IPS-11a (cell line): Measurements from ENCODE around the gene MRGPRE.

Experiments
- H3K4me3 ChIP-seq: one replicate; pipeline ENCODE4 v1.5.1; 2013; ENCODE audit warnings: low read depth, low read length, control low read depth

MRGPRE gene

DNA sequence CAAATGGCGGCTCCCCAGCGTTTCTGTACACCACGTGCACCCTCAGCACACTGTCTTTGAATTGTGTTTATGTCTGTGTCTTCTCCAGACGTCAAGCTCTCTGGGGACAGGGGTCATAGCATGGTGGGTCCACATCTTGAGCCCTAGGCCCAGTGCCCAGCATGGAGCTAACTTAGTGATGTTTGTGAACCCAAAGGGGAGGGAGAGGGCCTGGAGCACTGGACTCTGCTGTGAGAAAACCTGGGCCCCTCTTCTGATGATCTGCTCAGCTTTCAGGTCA, 17.9 kb downstream of the MRGPRE start:
- H3K4me3 ChIP-seq, result no peak overlapping the region

DNA sequence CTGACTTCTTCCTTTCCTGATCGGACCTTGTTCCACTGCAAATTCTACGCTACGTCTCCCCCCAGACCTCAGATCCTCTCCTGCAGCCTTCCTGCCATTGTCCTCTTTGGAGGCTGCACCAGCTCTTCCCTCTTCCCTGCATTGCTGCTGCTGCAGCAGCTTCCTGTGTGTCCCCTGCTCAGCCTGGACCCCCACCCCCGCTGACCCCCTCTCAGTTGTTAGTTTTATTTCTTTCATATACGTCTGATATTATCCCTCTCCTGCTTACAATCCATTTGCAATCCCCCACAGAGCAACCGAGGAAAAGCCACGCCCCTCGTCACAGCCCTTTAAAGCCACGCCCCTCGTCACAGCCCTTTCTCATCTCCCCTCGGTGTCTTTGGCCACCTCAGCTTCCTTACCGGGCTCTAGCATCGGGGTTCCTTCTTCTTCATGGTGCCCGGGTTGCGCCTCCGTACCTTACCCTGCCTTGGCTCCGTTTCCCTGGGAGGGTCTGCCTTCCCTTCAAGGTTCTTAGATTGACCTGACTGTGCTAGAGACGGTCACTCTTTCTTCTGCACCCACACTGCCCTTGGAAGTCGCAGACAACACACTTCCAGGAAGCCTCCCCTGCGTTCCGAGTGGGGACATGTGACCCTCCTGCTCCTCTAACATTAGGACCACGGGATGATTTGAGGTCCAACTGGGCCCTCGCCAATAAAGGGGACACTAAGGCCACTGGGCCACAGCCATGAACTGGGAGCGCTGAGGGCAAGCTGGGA, 18.4 kb downstream of the MRGPRE start:
- H3K4me3 ChIP-seq, result no peak overlapping the region

DNA sequence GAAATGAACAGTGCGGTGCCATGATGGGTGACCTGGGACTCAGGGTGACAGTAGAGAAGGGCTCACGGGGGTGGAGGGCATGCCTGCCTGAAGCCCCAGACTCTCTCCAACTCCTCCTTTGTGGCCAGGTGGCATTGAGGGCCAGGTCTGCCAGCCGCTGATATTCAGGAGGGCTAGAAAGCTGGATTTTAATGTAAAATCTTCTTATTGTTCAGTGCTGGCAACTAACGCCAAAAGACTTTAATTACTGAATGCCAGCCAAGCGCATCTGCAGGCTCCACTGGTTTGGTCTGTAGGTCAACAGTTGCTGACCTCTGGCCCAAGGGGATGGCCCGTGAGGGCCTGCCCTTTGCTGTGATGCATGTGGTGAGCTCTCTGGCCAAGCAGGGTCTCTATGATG, 23.9 kb downstream of the MRGPRE start:
- H3K4me3 ChIP-seq, result no peak overlapping the region

DNA sequence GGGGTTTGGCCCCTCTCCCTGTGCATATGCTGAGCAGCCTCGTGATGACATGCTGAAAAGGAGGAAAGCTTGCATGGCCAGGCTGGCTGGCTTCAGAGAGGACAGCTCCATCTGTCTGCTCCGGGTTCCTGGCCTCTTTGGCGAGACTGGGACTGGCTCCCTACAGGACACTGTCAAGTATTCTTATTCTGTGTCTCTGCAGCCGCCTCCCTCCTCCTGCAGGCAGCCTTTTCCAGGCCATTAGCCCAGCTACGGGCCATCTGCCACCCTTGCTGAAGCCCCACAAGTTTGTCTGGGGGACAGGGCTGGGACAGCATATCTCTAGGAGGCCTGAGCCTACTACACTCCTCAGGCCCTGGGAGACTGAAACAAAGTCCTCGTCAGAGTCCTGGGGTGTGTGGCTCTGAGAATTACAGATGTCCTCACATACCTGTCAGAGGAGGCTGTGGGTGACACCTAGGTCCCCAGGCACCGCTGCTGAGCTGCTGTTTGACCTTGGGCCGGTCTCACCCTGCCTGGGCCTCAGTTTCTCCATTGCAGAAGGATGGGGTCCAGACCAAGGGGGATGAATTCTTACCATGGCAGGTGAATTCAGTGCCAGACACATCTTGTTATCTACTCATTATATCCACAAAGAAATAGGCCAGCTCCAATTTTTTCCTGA, 24.6 kb downstream of the MRGPRE start:
- no peak overlapping the region for H3K4me3 ChIP-seq

DNA sequence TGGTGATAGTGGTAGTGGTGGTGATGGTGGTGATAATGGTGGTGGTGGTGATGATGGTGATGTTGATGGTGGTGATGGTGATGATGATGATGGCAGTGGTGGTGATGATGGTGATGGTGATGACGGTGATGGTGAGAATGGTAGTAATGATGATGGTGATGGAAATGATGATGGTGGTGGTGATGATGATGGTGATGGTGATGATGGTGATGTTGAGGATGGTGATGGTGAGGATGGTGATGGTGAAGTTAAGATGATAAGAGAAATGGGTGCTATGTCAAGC, 25.4 kb downstream of the MRGPRE start:
- H3K4me3 ChIP-seq, result no peak overlapping the region

DNA sequence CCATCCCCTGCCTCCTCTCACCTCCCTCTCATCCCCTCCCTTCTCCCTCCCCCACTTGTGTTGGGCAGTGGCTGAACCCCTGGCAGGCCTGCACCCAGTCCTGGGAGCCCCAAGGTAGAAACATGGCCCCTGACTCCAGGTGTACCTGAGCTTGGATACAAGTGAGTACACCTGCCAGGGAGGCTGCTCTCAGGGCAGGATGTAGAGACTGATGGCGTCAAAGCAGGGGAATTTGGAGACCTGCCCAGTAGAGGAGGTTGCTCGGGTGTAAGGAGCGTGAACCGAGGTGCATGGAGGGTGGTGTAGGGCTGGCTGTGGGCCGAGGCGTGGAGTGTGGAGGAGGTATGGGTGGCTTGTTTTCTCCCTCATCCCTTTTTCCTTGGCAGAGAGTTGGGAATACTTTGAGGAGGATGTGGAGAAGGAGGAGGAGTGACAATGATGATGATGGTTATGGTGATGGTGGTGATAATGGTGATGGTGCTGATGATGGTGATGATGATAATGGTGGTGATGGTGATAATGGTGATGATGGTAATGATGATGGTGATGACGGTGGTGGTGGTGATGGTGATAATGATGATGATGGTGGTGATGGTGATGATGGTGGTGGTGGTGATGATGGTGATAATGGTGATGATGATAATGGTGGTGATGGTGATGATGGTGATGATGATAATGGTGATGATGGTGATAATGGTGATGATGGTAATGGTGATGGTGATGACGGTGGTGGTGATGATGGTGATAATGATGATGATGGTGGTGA, 25.9 kb downstream of the MRGPRE start:
- no peak overlapping the region for H3K4me3 ChIP-seq

DNA sequence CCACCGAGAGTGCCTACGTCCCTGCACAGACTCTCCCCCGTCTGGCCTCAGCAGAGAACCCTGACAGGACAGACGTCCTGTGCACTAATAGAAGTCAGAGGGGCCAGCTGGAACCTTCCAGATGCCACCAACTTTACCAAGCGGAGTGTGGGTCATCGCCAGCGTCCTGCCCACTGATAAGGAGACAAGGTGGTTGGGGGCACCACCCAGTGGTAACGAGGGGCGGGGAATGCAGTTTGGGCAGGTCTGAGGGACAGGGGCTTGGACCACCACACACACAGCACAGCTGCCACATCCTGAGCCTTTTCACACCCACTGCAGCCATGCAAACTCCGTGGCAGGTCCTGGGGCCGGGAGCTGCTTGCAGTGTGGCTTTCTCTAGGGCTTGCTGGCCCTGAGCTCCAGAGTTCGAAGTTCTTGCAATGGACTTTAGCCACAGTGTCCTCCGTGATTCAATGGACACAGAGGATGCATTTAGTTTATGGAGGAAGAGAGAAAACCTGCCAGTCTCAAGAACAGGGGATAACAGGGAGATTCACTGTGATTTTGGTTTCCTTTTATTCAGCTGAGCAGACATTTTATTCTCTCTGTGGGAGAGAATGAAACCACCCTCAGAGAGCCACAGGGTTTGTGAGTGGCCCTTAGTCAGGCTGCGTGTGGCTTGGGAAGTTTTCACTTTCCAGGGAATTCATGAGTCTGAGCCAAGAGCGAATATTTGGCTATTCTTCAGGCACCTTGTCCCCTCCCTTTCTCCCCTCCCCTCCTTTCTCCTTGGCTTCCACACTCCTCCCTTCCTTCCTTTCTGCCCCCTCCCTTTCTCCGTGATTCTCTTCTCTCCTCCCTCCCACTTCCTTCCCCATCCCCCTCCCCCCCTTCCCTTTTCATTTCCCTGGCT, 26.7 kb downstream of the MRGPRE start:
- no peak overlapping the region for H3K4me3 ChIP-seq

DNA sequence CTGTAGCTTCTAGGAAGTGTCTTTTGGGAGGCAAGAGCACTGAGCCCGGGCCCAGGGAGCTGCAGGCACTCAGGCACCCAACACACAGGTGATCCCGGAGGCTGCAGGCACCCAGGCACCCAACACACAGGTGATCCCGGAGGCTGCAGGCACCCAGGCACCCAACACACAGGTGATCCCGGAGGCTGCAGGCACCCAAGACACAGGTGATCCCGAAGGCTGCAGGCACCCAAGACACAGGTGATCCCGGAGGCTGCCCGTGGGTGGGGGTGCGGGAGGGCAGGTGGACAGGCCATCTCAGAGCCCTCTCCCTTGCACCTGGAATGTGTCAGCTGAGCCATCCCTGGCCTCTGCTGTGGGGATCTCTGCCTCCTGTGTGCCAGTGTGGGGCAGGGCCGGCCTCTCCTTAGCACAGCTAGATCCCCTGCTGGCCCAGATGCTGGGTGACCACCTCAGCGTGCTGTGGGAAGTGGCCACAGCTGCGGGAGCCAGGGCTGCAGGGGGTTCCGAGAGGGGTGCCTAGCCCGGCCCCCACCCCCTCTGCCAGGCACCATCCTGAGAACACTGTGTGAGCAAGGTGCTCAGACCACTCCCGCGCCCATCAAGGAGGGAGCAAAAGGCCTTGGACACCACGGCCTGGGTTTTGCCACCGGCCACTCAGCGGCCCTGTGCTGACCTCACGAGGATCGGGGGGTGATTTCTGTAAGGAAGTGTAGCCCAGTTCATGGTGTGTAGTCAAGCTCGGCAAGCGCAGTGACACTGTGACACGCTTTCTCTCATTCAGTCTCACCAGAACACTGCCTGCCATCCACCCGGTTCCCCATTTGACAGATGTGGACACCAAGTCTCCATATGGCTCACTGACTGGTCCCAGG, 27.8 kb downstream of the MRGPRE start:
- H3K4me3 ChIP-seq, result no peak overlapping the region

DNA sequence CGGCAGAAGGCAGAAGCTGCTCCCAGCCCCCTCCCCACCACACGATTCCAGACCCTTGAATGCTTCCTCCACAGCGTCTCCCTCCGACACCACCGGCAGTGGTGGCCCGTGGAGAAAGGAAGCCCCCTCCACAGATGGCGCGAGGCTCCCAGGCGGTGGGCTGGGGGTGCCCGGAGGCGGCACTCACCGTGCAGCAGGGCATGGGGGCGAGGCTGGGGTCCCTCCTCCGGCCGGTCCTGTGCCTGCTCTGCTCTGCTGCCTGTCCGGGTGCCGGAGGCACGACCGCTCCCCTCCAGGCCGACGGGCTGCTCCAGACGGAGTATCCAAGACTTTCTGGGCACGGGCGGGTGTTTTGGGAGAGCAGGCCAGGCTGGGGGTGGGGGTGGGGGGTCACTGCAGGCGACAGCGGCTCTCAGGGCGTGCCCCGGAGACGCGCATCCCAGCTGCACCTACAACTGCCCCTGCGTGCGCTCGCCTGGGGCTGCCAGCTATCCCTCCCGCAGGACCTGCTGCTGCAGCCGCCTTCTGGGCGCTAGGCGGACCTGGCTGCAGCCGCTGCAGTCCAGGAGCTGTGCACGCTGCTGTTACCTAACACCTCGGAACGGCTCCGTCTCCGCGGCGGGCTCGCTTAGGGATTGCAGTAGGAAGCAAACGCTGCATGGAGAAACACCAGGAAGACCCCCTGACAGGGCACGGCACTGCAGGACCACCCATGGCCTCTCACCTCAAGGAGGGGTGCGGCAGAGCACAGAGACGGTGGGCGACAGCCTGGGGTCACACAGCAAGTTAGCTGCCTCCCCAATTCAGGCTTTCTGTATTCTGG, 28.8 kb downstream of the MRGPRE start:
- peak overlapping the region; percentile 17 for H3K4me3 ChIP-seq

DNA sequence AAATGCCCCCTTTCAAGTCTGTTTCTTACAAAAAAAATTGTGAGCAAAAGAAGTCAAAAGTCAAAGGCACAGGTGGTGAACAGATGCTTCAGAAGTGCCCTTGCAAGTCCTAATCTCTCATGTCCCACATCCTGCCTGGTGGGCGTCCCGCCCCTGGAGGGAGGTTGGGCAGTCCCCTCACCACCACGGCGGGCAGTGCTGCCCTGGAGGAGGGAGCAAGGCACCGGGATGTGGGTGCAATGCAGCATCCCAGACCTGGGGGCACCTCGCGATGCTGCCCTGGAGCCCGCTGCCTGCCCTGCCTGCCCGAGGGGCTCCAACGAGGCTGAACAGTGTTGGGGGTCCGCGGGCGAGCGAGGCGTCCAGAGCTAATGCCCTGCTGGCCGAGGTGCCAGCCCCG, 29.5 kb downstream of the MRGPRE start:
- H3K4me3 ChIP-seq, result peak overlapping the region; percentile 17

DNA sequence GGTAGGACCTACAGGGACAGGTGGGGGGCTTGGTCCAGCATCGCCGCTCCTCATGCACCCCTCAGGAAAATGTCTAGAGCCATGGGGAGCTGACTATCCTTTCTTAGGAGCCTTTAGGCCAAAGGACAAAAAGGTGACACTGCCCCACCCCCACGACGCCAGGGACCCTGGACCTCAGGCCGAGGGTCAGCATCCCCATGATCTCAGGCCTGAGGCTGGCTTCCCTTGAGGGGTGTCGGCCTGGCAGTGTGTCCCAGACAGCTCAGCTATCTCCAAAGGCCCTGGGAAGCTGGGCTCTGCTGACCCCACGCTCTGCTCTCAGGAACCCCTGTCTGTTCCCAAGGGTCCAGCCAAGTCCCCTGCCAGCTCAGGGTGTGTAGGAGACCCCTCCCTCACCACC, 29.9 kb downstream of the MRGPRE start:
- no peak overlapping the region for H3K4me3 ChIP-seq

DNA sequence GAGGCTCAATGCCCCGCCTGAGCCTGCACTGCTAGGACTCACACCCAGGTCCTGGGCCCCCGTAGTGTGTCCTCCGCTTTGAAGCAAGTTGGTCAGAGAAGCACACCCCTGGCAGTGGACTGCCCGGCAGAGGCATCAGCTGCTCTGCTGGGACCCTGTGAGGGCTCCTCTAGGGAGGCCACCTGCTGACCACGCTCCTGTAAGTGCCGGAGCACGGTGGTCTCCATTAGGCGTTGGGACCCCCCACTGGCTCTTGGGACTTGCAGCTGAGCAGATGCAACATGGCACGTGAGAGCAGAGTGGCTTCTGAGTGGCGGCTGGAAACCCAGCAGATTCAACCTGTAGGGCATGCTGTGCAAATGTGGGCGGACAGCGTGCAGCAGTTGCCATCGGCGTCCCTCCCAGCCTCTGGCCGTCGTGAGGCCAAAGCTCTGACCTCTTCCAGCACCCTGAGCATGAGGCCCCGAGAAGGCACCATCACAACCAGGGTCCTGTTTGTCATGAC, 30.5 kb downstream of the MRGPRE start:
- no peak overlapping the region for H3K4me3 ChIP-seq

DNA sequence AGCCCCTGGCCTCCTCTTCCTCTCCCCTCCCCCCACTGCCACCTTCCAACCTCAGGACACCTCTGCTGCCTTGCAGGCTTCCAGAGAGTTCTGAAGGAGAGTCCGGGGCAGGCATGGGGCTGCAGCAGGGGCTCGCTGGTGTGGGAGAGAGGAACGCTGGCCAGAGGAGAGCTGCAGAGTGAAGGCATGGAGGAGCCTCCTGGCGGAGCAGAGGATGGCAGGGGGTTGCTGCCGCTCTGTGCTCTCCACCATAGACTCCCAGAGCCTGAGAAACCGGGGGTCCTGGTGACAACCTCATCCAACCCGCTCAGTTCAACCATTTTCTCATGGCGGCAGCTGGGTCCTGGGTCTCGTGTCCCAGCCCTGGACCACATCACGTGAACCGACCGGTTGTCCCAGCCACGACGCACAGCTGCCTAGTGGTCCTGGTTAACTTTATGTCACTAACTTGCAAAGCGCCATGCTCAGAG, 31.1 kb downstream of the MRGPRE start:
- H3K4me3 ChIP-seq, result no peak overlapping the region

DNA sequence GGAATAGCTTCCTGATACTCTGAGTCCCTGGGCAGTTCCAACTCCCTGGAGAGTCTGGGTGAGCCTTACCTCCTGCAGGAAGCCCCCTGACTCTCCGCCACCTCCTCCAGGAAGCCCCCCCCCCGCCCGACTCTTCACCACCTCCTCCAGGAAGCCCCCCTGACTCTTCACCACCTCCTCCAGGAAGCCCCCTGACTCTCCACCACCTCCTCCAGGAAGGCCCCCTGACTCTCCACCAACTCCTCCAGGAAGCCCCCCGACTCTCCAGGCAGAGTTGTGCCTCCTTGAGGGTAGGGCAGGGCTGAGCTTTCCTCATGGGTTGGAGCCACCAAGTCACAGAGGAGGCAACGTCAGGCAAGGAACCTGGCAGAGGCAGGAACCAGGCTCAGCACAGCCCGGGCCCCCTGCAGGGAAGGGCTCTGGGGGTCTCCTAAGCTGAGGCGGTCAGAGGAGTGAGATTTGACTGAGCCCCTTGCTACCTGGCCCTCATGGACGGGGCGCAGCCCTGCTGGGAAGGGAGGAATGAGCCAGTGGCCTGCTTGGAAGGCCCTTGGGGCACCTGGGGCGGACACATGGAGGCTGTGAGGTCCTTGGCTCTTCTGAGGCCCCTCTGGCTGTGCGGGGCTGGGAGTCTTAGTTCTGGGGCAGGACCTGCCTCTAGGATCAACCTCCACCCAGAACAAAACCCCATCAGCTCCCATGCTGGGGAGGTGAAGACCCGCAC, 31.7 kb downstream of the MRGPRE start:
- no peak overlapping the region for H3K4me3 ChIP-seq

DNA sequence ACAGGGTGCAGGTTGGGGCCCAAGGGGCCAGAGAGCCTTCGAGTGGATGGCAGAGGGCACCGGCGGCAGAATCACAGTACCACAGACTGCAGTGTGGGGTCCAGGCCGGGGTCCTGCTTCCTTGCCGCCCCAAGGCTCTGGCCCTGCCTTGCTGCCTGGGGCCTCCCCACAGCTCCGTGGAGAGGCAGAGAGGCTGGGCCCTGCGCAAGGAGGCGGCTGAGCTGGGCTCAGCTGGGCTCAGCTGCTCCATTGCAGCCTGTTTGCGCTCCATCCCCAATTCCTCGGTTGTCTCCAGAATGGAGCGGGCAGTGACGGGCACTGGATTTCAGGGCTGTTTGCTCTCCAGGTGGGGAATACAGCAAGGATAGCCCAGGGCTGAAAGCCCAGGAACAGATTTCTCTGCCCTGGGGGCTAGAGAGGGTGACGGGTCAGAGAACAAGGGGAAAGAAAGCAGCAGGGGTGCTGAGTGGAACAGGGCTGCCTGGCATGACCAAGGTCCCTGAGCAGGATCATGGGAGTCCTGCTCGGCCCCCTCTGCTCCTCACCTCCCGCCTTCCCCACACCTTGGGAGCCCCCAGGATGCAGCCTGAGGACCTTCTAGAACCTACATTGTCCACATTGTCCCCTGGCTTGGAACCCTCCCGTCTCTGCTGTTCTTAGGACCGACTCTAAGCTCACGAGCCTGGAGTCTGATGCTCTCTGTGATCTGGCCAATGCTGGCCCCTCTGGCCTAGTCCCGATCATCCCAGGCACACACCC, 32.5 kb downstream of the MRGPRE start:
- H3K4me3 ChIP-seq, result no peak overlapping the region

DNA sequence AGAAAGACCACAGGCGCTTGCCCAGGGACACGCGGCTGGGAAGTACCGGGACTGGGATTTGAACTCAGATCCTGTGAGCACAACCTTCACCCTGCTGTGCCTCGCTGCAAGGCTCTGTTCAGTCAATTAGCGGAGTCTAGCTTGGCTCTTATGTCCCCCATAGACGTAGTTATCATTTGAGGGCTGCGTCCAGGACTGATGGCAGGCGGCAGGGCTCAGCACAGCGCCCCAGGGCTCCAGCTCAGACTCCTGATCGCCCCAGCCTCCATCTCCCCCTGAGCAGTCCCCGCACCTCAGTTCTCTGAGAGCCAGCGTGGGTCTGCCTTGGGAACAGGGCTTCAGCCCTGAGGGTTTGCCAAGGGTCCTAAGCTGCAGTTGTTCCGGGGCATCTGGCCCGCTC, 33.4 kb downstream of the MRGPRE start:
- no peak overlapping the region for H3K4me3 ChIP-seq

DNA sequence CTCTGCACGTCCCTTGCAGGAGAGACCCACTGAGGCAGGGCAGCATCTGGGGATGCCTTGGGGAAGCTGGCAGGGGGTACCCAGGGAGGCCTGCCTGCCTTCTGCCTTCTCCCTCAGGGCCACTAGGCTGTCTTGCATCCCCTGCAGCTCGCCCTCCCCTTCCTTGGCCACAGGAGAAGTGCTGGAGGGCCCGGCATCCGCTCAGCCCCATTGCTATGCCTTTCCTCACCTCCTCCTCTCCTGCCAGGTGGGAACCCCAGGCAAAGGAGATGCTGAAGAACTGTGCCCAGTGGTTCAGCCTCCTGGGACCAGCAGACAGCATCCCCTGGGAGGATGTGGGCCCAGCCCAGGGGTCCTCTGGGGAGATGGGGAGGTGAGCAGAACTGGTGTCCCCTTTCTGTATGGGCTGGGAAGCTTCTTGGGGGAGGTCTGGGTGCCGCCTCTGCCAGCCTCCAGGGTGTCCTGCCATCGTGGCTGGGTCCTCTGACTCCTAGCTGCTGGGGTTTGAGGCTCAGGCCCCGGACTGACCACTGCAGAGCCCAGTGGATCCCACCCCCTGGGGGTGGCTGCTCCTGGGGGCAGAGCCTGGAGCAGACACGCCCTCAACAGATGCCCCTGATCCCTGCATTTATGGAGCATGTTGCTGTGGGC, 34.2 kb downstream of the MRGPRE start:
- no peak overlapping the region for H3K4me3 ChIP-seq
